SU-DHL-6 (cell line): ENCODE data around the gene SLC7A4.
A peak's percentile ranks its signal among the peaks of the same experiment; 100 is the strongest.

Source experiments
- H2AFZ ChIP-seq: fragments of 200-600 bp; sonication (generic); 2 replicates; pipeline ENCODE4 v1.6.1; 2014; ENCODE audit warnings: low read depth, mild to moderate bottlenecking, moderate library complexity, mixed read lengths, antibody characterized with exemption, low read length; ENCODE audit not compliant: severe bottlenecking
- H3F3A ChIP-seq: fragments of 200-600 bp; shearing (Covaris generic); 2 replicates; pipeline ENCODE4 v1.6.0; 2016; ENCODE audit warnings: antibody characterized with exemption, mild to moderate bottlenecking; ENCODE audit not compliant: insufficient read depth
- H3K27ac ChIP-seq: fragments of 200-600 bp; sonication (generic); 2 replicates; pipeline ENCODE4 v1.5.1; 2016; ENCODE audit warnings: low read depth, mild to moderate bottlenecking, low read length, moderate library complexity, mixed read lengths
- H3K27me3 ChIP-seq: fragments of 200-600 bp; sonication (generic), shearing (Covaris generic); 2 replicates; pipeline ENCODE4 v1.6.0; 2014; ENCODE audit warnings: mild to moderate bottlenecking, low read length
- H3K36me3 ChIP-seq: fragments of 200-600 bp; sonication (generic); 2 replicates; pipeline ENCODE4 v1.6.1; 2014; ENCODE audit warnings: mild to moderate bottlenecking, low read length, mixed read lengths
- H3K4me2 ChIP-seq: fragments of 300-600, 200-600 bp; shearing (Covaris generic), sonication (generic); 2 replicates; pipeline ENCODE4 v1.6.0; 2014; ENCODE audit warnings: low read length, low read depth, mild to moderate bottlenecking; ENCODE audit not compliant: poor library complexity, severe bottlenecking
- H3K4me3 ChIP-seq: fragments of 200-600 bp; sonication (generic); 2 replicates; pipeline ENCODE4 v1.5.1; 2014; ENCODE audit warnings: antibody characterized with exemption, low read length, mild to moderate bottlenecking, mixed read lengths; ENCODE audit not compliant: insufficient read depth, poor library complexity, severe bottlenecking
- H3K79me2 ChIP-seq: fragments of 200-600 bp; sonication (generic); 2 replicates; pipeline ENCODE4 v1.6.1; 2014; ENCODE audit warnings: mild to moderate bottlenecking, low read length, moderate library complexity; ENCODE audit not compliant: insufficient read depth
- H3K9ac ChIP-seq: fragments of 200-600 bp; sonication (generic); 2 replicates; pipeline ENCODE4 v1.7.0; 2014; ENCODE audit warnings: mild to moderate bottlenecking, low read length
- H3K9me2 ChIP-seq: fragments of 200-600 bp; sonication (generic); replicated peaks from 2 replicates; pipeline ENCODE4 v1.6.1; 2014; ENCODE audit warnings: low read length; ENCODE audit not compliant: insufficient read depth
- H3K9me3 ChIP-seq: fragments of 200-600 bp; sonication (generic); 2 replicates; pipeline ENCODE4 v1.6.1; 2014; ENCODE audit warnings: low read length, mixed read lengths; ENCODE audit not compliant: insufficient read depth
- H4K20me1 ChIP-seq: fragments of 200-600 bp; sonication (generic); 2 replicates; pipeline ENCODE4 v1.6.1; 2014; ENCODE audit warnings: low read depth, mild to moderate bottlenecking, antibody characterized with exemption, low read length, moderate library complexity, mixed read lengths
- CTCF ChIP-seq: fragments of 200-600 bp; sonication (generic); IDR thresholded peaks from one replicate; pipeline ENCODE4 v1.5.1; 2017; ENCODE audit warnings: antibody characterized with exemption, mild to moderate bottlenecking, low read length, moderate library complexity; ENCODE audit not compliant: insufficient read depth, poor library complexity, severe bottlenecking
- EZH2phosphoT487 ChIP-seq: fragments of 200-600 bp; sonication (generic), shearing (Covaris generic); conservative IDR thresholded peaks from 2 replicates; pipeline ENCODE4 v1.6.1; 2018; ENCODE audit warnings: mild to moderate bottlenecking, antibody characterized with exemption, low read length, moderate library complexity, mixed read lengths

SLC7A4 gene

GRCh38 chr22:21047035-21047661 lies 14.8 kb upstream of the SLC7A4 start:
- H3K36me3 ChIP-seq: no peaks in the 10 kb centered on the region
- H4K20me1 ChIP-seq: no peaks in the 10 kb centered on the region
- H2AFZ ChIP-seq: no peak overlapping the region
- H3K9ac ChIP-seq: no peak overlapping the region
- no peak for TF ChIP-seq EZH2phosphoT487
- TF ChIP-seq CTCF: no peak
- no peaks in the 10 kb centered on the region for H3K79me2 ChIP-seq
- H3K9me2 ChIP-seq: no peaks in the 10 kb centered on the region
- no peaks in the 10 kb centered on the region for H3K27me3 ChIP-seq
- no peak overlapping the region for H3K4me3 ChIP-seq
- H3F3A ChIP-seq: no peaks in the 10 kb centered on the region
- no peak overlapping the region for H3K4me2 ChIP-seq
- no peaks in the 10 kb centered on the region for H3K9me3 ChIP-seq
- no peak overlapping the region for H3K27ac ChIP-seq

- no peaks in the 10 kb centered on the region for H3F3A ChIP-seq
- no peaks in the 10 kb centered on the region for H3K9me2 ChIP-seq
- no peak within 1 kb of the TSS for H3K4me3 ChIP-seq
- H3K27me3 ChIP-seq: no peaks in the 10 kb centered on the region
- no peak within 1 kb of the TSS for H3K27ac ChIP-seq
- no peak within 1 kb of the TSS for H2AFZ ChIP-seq
- no peaks in the 10 kb centered on the region for H3K79me2 ChIP-seq
- no peaks in the 10 kb centered on the region for H4K20me1 ChIP-seq
- no peak within 1 kb of the TSS for H3K9ac ChIP-seq
- no peaks in the 10 kb centered on the region for H3K9me3 ChIP-seq
- H3K36me3 ChIP-seq: no peaks in the 10 kb centered on the region
- TF ChIP-seq EZH2phosphoT487: no peak
- TF ChIP-seq CTCF: no peak
- peak within 1 kb of the TSS; percentile 25 for H3K4me2 ChIP-seq
Measured at GRCh38 chr22:21045585-21046294, 13.4 kb upstream of the SLC7A4 start, which contains the start of gene LRRC74B. Gene LRRC74B, plus strand, starts transcription at chr22:21045946. Its CDS starts 41 bp downstream, at chr22:21045987.

- Histone ChIP-seq H3K79me2 (no peaks in the 10 kb centered on the region), H3F3A (no peaks in the 10 kb centered on the region), H3K9me3 (no peaks in the 10 kb centered on the region), H3K4me3 (no peak overlapping the region), H3K36me3 (no peaks in the 10 kb centered on the region), H3K9me2 (no peaks in the 10 kb centered on the region), H3K27ac (no peak overlapping the region), H3K4me2 (peak overlapping the region; percentile 14), H2AFZ (no peak overlapping the region), H3K27me3 (no peaks in the 10 kb centered on the region), H4K20me1 (no peaks in the 10 kb centered on the region), H3K9ac (no peak overlapping the region)
- TF ChIP-seq CTCF: no peak
- TF ChIP-seq EZH2phosphoT487: no peak
Measured at GRCh38 chr22:21044931-21045584, 12.7 kb upstream of the SLC7A4 start.
